Gastrocnemius medialis (tissue), 4 donors: ENCODE results near the gene RELL1.

Experiments
- POLR2A ChIP-seq, 2 donors: fragments of 450-650 bp; IDR thresholded peaks; one replicate each; pipeline ENCODE4 v1.6.1; 2017; ENCODE audit warnings: antibody characterized with exemption in 2 of 2, mild to moderate bottlenecking in 2 of 2, moderate library complexity in 2 of 2
- TF ChIP-seq, protein P1 (sequence below), 5 experiments: fragments of 450-650 bp in 3 of 5; fragments of 200-600 bp in 2 of 5; sonication (generic) in 2 of 5; IDR thresholded peaks in 4 of 5; conservative IDR thresholded peaks in 1 of 5; 1 replicate in 4 of 5; 2 replicates in 1 of 5; pipeline ENCODE4 v1.5.1; 2016 to 2019; ENCODE audit warnings: antibody characterized with exemption in 5 of 5, mild to moderate bottlenecking in 3 of 5, moderate library complexity in 3 of 5

DNA sequence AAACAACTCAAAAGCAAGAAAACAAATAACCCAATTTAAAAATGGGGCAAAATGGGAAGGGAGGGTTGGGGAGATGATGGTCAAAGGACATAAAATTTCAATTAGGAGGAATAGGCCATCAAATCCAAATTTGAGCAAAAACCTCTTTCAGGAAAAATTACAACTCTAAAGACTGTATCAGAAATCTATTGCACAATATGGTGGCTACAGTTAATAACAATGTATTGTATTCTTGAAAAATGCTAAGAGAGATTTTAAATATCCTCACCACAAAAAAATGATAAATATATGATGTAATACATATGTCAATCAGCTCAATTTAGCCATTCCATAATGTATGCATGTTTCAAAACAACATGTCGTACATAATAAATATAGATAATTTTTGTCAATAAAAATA is 60.7 kb downstream of the RELL1 start:
- TF ChIP-seq, protein P1, sequence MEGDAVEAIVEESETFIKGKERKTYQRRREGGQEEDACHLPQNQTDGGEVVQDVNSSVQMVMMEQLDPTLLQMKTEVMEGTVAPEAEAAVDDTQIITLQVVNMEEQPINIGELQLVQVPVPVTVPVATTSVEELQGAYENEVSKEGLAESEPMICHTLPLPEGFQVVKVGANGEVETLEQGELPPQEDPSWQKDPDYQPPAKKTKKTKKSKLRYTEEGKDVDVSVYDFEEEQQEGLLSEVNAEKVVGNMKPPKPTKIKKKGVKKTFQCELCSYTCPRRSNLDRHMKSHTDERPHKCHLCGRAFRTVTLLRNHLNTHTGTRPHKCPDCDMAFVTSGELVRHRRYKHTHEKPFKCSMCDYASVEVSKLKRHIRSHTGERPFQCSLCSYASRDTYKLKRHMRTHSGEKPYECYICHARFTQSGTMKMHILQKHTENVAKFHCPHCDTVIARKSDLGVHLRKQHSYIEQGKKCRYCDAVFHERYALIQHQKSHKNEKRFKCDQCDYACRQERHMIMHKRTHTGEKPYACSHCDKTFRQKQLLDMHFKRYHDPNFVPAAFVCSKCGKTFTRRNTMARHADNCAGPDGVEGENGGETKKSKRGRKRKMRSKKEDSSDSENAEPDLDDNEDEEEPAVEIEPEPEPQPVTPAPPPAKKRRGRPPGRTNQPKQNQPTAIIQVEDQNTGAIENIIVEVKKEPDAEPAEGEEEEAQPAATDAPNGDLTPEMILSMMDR (IDR thresholded peaks at IDR 0.05 in 4 of 5, conservative IDR thresholded peaks at IDR 0.05 in 1 of 5), result no peak
- TF ChIP-seq POLR2A (IDR thresholded peaks at IDR 0.05), result no peak
